ENCODE results near the gene ANXA7.

Gene ANXA7

DNA sequence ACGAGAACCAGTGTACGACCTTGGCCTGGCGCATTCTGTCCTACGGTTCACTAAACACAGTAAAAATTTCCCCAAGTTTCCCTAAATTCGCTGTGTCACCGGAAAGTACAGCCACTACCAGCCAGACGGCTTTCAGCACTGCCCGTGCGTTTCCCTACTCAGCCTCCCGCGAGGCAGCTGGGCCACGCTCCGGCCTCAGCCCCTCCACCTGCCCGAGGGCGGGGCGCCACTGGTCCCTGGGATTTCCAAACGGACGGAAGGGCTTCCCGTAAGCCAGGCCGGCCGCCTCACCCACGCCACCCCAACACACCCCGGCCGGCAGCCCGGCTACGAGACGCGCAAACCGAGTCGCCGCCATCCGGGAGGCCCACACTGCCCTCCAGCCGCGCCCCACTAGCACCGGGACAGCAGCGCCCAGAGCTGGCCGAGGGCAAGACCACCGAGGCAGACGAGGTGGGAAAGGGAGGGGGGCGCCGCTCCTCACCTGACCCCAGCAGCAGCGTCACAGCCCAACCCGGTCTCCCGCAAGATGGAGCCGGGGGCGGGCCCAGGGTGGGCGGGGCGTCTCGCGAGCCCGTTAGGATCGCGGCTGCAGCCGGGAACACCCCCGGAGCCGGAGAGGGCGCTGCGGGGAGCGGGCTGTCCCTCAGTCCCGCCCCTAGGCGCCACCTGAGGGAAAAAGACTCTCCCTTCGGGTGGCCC, at the start of gene ANXA7:
Gene ANXA7, minus strand, starts transcription at position 531 of the 702 bp plus-strand sequence. CDS start 13,202 bp downstream, outside the sequence.
- DNase-seq: peak; percentile 60 to 92

DNA sequence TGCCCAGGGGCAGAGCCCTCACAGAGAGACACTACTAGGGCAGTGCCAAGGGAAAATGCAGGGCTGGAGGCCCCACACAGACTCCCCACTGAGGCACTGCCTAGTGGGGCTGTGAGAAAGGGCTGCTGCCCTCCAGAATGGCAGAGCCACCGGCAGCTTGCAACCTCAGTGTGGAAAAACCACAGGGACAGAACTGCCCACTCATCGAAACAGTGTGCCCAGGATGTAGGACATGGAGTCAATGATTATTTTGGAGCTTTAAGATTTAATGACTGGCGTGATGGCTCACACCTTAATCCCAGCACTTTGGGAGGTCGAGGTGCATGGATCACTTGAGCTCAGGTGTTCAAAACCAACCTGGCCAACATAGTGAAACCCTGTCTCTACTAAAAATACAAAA, 47.0 kb upstream of the ANXA7 start:
- no peak for DNase-seq

DNA sequence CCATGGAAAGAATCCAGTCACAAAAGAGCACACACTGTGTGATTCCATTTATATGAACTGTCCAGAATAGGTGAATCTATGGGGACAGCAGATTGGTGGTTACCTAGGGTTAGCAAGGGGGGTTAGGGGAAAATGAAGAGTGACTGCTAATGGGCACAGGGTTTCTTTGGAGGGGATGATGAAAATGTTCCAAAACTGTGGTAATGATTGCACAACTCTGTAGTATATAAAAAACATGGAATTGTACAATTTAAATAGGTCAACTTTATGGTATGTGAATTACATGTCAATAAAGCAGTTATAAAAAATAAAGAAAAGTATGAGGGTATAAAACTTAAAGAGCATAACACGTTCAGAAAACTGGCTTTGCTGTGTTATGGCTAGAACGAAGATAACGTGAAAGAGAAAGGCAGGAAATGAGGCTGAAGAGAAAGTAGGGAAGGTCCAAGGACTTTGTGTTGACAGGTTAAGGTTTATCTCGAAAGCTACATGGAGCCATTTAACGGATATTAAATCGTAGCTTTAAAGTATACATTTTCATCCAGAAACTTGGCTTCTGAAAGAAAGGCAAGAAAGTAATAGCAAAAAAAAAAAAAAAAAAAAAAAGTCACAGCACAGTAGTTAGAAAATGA, 45.9 kb upstream of the ANXA7 start:
- no peak for DNase-seq

DNA sequence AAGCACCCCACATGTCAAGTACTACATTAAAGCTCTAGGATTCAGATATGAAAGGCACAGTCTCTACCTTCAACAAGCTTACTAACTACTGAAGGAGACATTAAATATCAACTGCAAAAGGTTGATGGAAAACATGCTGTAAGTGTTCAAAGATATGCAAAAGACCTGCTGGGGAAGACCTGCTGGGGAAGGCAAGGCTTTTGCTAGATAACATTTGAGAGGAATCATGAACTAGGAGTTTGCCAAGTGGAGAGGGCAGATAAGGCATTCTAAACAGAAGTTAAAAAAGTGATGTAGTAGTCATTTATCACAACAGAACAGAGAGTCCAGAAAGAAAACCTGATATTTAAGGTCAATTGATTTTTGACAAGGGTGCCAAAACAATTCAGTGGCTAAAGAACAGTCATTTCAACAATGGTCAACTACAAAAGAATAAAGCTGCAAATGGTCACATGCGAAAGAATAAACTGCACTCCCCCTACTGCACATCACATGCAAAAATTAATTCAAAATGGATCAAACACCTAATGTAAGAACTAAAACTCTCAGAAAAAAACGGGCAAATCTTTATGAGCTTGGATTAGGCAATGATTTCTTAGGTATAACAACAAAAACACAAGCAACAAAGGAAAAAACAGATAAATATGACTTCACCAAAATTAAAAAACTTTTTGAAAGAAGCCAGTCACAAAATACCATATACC, 42.5 kb upstream of the ANXA7 start:
- peak in 1 of 2 experiments; percentile 5 for DNase-seq

DNA sequence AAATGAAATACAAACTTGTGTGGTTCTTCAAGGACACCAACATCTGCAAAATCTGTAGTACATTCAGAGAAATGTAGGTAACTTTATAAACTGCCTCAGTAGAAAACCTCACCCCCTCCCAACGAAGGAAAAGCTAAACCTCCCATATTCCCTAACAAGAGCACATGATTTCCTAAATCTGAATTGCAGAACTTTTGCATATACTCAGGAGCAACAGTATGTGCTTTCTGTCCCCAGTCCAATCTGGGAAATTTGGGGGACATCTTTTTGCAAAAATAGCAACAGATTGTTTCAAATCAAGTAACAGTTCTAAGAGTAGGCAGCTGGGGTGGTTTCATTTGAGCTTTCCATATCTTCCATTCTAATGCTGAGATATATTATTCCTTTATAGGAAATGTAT, 35.3 kb upstream of the ANXA7 start:
- no peak for DNase-seq

DNA sequence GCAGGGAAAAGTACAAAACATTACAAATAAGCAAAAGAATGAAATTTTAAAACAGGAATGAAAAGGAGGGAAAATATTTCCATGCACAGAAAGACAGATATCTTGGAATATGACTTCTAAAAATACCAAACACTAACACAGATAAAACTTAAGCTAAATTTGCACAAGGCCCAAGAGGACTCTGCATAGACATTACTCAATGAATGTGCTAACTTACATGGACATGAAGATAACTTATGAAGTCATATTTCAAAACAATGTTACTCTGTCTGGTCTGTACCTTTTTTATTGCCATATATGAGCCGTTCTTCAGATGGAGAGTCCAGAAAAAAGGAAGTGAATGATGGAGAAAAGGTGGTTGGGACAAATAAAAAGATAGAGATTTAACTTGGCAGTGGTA, 34.5 kb upstream of the ANXA7 start:
- DNase-seq: no peak

DNA sequence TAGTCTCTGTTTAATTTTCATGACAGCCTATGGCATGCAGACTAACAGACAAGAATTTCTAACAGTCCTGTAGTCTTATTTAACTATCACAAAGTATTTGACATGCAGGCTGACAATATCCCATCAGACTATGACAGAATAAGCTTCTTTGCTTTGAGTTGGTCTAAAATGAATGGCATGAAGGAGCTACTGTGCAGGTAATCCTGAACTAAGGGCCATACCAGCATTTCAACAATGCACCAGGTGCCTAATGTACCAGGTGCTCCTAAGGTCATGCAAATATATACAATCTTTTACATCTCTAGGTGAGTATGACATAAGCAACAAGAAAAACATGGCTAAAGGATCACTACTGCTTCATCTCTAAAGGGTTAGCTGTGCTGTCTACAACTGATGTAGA, 33.1 kb upstream of the ANXA7 start:
- peak; percentile 52 to 61 for DNase-seq

DNA sequence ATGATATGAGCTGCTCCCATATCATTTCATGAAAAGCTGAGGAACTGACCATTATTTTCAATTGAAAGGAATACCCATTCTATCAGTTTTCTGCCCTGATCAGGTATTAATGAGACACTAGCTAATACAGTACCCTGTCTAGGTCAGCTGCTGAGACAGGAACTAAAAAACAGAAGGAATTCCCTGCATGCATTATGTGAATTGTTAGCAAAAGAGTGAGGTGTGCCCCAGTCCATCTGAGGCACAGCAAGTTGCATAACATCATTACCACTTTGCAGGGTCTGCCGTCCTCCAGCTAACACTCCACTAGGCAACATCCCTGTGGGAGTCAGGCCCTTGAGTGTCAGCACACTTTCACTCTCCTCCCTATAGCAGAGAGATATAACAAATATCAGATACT, 30.6 kb upstream of the ANXA7 start:
- no peak for DNase-seq

DNA sequence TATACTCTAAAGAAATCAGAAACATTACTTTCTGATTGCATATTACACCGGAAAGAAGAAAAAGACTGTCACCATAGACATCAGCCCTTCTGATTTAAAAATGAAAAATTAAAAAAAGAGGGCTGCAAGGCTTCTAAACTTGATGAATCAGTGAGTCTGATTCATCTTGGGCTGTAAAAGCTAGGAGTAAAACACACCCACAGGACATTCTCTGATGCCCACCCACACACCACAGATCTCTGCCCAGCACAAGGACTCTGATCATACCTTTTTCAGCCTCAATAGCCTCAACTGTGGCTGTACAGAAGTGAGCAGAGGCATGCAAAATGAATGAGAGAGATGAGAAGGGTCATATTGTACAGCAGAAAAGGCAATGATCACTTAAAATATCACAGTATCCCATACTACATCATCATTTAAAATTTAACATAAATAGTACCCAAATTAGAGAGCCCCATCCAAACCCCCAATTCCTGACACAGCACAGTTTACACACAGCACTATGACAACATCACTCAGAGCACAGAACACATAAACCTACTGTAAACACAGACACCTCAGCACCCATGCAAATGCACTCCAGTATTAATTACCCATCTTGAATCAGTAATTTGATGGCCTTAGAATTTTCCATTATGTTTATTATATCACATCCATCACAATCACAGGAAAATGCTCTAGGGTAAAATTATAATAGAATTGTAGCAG, 25.9 kb upstream of the ANXA7 start:
- DNase-seq: peak in 1 of 2 experiments; percentile 7

DNA sequence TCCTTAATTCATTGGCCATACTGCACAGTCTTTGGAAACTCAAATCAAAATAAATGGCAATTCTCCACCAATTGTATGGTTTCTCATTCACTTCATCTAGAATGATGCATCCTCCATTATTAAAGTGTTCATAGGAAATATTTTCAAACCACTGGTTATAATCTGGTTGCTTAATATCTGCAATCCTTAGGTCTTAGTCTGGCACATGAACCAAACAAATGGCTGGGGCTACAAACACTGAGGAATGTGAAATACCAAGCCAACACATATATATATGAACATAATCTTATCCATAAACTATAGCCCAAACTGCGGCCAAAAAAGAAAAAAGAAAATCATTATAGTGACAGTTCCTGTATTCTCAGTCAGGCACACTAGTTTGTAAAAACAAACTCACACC, 25.2 kb upstream of the ANXA7 start:
- DNase-seq: no peak

DNA sequence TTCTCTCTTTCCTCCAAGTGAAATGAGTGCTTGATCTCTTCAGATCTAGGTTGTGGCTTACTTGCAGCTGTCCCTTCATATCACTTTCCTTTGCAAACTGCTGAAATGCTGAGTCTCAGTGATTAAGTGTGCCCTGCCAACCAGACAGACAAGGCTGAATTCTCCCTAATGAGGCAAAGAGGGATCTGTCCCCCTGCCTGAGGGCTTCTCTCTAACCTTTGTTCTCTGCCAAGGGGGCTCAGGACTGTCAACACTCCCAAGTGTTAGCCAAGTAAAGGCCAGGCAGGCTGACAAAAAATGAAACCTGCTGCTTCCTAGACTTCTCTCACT, 19.6 kb upstream of the ANXA7 start, which contains the start of gene MSS51:
Gene MSS51, minus strand, starts transcription at position 24 of the 330 bp plus-strand sequence. CDS start 5,277 bp downstream, outside the sequence.
- no peak for DNase-seq

DNA sequence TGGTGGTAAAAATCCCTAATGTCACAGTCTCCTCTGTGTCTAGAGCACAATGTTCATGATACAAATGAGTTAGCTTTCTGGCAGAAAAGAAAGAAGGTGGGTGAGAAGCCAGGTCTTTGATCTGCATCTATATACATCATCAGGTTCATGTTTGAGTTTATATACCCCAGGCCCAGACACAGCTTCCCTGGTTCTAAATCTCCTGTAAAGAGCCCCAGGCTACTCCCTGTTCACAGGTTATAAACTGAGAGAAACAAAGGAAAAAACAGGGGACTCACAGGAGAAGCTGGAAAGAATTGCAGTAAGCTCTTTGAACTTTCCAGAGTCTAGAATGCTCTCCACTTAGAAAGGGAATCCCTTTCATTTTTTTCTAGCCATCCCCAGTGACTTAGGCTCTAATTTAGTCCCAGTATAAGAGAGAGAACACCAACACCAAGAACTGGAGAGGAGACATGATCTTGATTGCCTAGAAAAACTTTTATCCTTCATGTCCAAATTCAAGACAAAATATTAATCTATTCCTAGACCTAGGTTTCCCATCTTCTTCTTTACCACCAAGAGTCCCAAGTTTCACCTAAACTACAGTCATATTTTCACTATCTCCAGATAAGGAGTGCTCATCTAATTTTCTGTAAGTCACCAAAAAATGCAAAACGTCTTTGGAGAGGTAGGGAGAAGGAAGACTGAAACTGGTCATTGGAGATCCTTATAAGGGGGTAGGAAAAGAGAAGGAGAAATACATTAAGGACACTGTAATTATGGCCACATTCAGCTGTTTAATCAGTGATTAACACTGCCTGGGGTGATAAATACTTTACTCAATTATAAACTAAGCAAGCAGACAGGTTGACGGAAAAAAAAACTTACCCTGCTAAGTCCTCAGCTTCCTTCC, 19.0 kb upstream of the ANXA7 start:
- no peak for DNase-seq

DNA sequence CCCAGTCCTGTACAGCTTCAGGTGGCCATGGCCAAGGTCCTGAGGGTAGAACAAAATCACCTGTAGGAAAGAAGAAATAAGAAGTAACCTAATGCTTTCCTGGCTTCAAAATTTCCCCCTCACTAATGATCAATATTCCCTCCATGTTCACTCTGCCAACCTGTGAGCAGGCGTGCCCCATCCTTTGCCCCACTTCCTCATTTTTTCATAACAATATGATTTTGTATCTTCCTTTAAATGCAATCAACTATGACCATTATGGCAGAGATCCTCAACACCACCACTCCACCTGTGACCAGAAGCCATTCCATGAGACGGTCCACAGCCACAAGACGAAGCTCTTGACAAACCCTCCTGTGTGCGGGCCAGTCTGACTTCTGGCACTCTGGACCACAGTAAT, 12.5 kb upstream of the ANXA7 start:
- no peak for DNase-seq

DNA sequence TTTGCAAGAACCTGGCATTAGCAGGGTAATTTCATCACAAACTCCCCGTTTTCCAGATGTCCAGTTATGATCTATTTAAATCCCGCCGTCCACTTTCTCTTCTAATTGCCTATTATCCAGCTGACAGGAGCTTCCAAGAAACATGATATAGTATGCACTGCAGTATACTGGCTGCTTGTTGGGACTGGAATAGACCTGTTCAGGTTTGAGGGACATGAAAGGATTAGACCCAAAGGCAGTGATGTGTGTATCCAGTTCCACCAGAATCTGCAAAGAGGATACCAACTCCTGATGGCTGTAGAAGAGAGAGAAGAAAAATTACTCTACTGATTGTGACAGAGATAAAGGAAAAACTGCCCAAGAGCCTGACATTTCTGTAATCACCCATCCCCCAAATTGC, 10.6 kb upstream of the ANXA7 start:
- no peak for DNase-seq

DNA sequence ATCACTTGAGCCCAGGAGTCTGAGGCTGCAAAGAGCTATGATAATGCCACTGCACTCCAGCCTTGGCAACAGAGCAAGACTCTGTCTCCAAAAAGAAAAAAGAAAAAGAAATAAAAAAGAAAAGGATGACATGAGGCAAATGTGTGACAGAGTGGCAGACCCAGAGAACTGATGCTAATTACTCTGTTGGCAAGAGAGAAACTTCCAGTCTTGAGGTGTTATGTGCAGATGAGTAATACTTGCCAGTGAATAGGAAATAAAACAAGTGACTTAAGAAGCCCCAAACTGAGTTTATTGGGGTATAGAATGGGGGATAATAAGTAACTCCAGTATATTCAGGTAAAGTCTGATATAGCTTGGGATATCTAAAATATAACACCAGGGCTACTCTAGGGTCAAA, 9.5 kb upstream of the ANXA7 start:
- no peak for DNase-seq

DNA sequence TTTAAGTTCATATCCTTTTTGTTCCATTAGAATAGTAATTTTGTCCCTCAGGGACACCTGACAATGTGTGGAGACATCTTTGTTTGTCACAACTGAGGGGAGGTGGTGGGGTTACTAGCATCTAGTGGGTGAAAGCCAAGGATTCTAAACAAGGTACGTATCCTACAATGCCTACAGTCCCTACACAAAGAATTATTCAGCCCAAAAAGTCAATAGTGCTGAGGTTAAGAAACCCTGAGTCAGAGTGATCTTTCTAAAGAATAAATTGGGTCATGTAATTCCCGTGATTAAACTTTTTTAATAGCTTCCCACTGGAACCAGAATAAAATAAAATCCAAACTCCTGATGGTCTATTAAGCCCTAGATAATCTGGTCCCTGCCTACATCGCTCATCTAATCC, 2.7 kb upstream of the ANXA7 start:
- no peak for DNase-seq

DNA sequence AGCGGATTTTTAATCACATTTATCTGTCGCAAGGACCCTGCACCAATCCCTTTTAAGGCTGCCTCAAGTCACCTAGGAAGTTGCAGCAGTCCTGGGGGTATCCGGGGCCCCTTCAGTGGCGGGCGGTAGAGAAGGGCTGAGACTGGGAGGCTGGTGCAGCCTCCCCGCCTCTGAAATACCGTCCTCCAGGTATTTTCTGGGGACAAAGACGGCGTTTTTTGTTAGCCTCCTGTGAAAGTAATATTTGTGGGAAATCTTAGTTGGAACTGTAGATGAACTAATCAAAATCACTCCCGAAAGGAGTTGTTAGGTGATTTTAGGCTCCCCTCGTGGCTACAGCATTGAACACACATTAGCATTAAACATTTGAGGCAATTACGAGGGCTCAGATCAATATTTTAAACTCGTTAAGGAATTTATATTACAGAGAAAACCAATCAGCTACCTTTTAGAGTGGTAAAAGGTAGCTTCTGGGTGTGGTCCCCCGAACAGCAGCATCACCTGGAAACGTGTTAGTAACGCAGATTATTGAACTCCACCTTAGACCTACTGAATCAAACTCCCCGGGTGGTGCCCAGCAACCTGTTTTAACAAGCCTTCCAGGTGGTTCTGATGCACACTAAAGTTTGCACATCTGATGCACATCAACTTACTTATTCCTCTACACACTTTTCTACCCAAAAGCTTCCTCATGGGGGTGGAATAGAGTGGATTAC, 530 bp upstream of the ANXA7 start:
- DNase-seq: peak in 1 of 2 experiments; percentile 29

DNA sequence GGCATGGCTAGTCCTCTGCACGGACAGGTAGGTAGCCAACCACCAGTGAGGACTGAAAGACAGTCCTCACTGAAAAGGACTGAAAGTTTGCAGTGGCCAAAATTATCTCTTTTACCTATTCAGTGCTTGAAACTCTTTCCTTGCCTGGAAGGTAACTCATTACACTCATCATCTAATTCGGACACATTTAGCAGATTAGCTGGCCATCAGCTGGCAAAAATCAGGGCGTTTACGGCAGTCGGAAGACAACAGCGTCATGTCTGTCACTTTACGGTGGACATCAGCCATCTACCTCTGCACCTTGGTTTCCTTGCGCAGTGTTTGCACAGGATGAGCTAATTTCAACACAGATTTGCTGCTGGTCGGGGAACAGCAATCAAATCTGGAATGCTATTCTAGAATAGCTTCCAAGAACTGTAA, 740 bp downstream of the ANXA7 start:
- peak; percentile 25 to 61 for DNase-seq

DNA sequence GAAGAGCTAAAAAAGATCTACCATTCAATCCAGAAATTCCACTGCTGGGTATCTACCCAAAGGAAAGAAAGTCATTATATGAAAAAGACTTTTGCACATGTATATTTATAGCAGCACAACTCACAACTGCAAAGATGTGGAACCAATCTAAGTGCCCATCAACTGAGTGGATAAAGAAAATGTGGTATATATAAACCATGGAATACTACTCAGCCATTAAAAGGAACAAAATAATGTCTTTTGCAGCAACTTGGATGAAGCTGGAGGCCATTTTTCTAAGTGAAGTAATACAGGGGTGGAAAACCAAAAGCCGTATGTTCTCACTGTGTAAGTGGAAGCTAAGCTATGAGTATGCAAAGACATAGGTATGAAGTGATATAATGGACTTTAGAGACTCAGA, 3.0 kb downstream of the ANXA7 start:
- DNase-seq: no peak

DNA sequence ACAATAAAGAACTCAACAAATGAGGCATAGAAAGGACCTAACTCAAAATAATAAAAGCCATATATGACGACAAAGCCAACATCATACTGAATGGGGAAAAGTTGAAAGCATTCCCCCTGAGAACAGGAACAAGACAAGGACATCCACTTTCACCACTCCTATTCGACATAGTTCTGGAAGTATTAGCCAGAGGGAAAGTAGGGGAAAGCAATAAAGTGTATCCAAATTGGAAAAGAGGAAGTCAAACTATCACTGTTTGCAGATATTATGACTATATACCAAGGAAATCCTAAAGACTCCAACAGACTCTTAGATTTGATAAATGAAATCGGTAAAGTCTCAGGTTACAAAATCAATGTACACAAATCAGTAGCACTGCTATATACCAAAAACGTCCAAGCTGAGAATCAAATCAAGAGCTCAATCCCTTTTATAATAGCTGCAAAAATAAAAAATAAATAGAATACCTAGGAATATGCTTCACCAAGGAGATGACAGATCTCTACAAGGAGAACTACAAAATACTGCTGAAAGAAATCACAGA, 4.8 kb downstream of the ANXA7 start:
- DNase-seq: no peak

DNA sequence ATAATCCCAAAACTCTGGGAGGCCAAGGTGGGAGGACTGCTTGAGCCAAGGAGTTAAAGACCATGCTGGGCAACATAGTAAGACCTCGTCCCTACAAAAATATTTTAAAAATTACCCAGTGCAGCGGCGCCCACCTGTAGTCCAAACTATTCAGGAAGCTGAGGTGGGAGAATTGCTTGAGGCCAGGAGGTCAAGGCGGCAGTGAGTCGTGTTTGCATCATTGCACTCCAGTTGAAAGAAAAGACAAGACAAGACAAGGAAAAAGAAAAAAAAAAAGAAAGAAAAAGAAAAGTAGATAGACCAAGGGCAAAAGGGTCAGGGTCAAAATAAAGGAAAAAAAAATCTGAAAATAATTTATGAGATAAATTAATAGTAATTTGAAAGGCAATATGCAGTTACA, 5.8 kb downstream of the ANXA7 start:
- no peak for DNase-seq
